OCI-LY1 (cell line): ENCODE measurements around the gene CPM.

Experiments
- CTCF ChIP-seq: fragments of 200-600 bp; sonication (generic), shearing (Covaris generic); IDR thresholded peaks from 2 replicates; pipeline ENCODE4 v1.5.1; 2017; ENCODE audit warnings: mild to moderate bottlenecking, antibody characterized with exemption, low read length, moderate library complexity, mixed read lengths
- EZH2 ChIP-seq: fragments of 200-600 bp; sonication (generic), shearing (Covaris generic); IDR thresholded peaks from 2 replicates; pipeline ENCODE4 v1.8.0; 2017; ENCODE audit warnings: borderline replicate concordance, mixed run types, mild to moderate bottlenecking, antibody characterized with exemption, low read length, moderate library complexity, mixed read lengths

GRCh38 chr12:68913682-68914081 is 19.3 kb downstream of the CPM start:
- TF ChIP-seq CTCF (no peak), EZH2 (no peak)
